ENCODE measurements around the gene ACLY. TPM values are rescaled to one million over a fixed set of nuclear protein-coding genes. Genes with fewer than 3 reads are reported as not detected.

Gene ACLY
- total RNA-seq, 1 donor from 2014 or later, result 143 TPM

GRCh38 chr17:41825175-41825845, 93.4 kb downstream of the ACLY start:
- CTCF ChIA-PET, result no interaction called here
- Mint-ChIP-seq H3K4me3 (no peak overlapping the region), H3K4me1 (no peaks in the 10 kb centered on the region), H3K36me3 (ENCODE audit: low read depth) (peaks cover 42% of the 10 kb centered on the region), H3K9me3 (no peaks in the 10 kb centered on the region), H3K27ac (no peak overlapping the region), H3K27me3 (no peaks in the 10 kb centered on the region)
- POLR2A ChIA-PET, result no interaction called here
- TF ChIP-seq, protein P1, sequence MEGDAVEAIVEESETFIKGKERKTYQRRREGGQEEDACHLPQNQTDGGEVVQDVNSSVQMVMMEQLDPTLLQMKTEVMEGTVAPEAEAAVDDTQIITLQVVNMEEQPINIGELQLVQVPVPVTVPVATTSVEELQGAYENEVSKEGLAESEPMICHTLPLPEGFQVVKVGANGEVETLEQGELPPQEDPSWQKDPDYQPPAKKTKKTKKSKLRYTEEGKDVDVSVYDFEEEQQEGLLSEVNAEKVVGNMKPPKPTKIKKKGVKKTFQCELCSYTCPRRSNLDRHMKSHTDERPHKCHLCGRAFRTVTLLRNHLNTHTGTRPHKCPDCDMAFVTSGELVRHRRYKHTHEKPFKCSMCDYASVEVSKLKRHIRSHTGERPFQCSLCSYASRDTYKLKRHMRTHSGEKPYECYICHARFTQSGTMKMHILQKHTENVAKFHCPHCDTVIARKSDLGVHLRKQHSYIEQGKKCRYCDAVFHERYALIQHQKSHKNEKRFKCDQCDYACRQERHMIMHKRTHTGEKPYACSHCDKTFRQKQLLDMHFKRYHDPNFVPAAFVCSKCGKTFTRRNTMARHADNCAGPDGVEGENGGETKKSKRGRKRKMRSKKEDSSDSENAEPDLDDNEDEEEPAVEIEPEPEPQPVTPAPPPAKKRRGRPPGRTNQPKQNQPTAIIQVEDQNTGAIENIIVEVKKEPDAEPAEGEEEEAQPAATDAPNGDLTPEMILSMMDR (IDR thresholded peaks at IDR 0.05), result no peak
- no peak for DNase-seq
- intact Hi-C loops (cut with micrococcal nuclease), result no loop called here
- no peak for ATAC-seq (ENCODE audit: low read depth)

DNA sequence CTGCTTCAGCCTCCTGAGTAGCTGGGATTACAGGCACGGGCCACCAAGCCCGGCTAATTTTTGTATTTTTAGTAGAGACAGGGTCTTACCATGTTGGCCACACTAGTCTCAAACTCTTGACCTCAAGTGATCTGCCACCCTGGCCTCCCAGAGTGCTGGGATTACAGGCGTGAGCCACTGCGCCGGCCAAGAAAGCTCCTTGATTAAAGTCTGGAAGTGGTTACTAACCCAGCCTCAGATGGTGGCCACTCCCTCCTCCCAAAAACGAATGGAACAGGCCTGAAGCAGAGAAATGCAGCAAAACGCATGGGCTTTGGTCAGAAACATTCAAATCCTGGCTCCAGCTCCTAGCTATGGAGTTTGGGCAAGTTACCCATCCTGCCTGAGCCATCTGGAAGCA, 94.7 kb downstream of the ACLY start:
- Mint-ChIP-seq H3K9me3 (no peaks in the 10 kb centered on the region), H3K4me3 (no peak overlapping the region), H3K36me3 (ENCODE audit: low read depth) (peaks cover 31% of the 10 kb centered on the region), H3K4me1 (no peaks in the 10 kb centered on the region), H3K27me3 (no peaks in the 10 kb centered on the region), H3K27ac (no peak overlapping the region)
- no peak for DNase-seq
- POLR2A ChIA-PET, result no interaction called here
- CTCF ChIA-PET, result no interaction called here
- TF ChIP-seq, protein P1 (IDR thresholded peaks at IDR 0.05), result no peak
- intact Hi-C loops (cut with micrococcal nuclease), result no loop called here
- no peak for ATAC-seq (ENCODE audit: low read depth)

DNA sequence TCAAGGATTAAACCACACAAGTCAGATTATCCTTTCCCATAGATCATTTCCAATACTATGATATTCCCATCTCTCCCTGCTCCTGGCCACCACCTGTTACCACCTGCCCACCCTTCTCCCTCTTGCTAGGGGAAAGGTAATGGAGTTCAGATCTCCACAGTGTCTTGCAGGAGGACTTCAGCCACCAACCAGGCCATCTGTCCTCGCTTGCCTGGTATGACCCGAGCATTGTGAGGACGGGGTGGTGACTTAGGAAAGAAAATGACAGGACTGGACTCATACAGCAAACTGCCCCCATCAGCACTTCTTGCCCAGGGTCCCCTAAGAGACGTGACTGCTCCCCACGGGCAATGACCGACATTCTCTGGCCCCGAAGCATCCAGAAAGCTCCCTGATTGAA, 95.2 kb downstream of the ACLY start:
- DNase-seq (no peak), ATAC-seq (ENCODE audit: low read depth) (no peak)
- Mint-ChIP-seq H3K4me3 (no peak overlapping the region), H3K9me3 (no peaks in the 10 kb centered on the region), H3K27ac (no peak overlapping the region), H3K4me1 (no peaks in the 10 kb centered on the region), H3K27me3 (no peaks in the 10 kb centered on the region), H3K36me3 (ENCODE audit: low read depth) (peaks cover 27% of the 10 kb centered on the region)
- ChIA-PET CTCF (no interaction called here), POLR2A (no interaction called here)
- intact Hi-C loops (cut with micrococcal nuclease), result no loop called here
- TF ChIP-seq, protein P1 (IDR thresholded peaks at IDR 0.05), result no peak

- no peak overlapping the region for H3K27ac Mint-ChIP-seq
- H3K27me3 Mint-ChIP-seq, result no peaks in the 10 kb centered on the region
- ATAC-seq (ENCODE audit: low read depth) (no peak), DNase-seq (no peak)
- H3K36me3 Mint-ChIP-seq (ENCODE audit: low read depth), result peaks cover 24% of the 10 kb centered on the region
- TF ChIP-seq, protein P1 (IDR thresholded peaks at IDR 0.05), result no peak
- POLR2A ChIA-PET, result interaction anchor here (1.0 kb wide), 1 partner anchor 42 kb away, joined by 4 read pairs; the partner anchor contains the start of gene KLHL11
- H3K4me3 Mint-ChIP-seq, result no peak overlapping the region
- no peaks in the 10 kb centered on the region for H3K4me1 Mint-ChIP-seq
- no peaks in the 10 kb centered on the region for H3K9me3 Mint-ChIP-seq
- CTCF ChIA-PET, result no interaction called here
- intact Hi-C loops (cut with micrococcal nuclease), result no loop called here
Observed at GRCh38 chr17:41823141-41823524, 95.6 kb downstream of the ACLY start.

DNA sequence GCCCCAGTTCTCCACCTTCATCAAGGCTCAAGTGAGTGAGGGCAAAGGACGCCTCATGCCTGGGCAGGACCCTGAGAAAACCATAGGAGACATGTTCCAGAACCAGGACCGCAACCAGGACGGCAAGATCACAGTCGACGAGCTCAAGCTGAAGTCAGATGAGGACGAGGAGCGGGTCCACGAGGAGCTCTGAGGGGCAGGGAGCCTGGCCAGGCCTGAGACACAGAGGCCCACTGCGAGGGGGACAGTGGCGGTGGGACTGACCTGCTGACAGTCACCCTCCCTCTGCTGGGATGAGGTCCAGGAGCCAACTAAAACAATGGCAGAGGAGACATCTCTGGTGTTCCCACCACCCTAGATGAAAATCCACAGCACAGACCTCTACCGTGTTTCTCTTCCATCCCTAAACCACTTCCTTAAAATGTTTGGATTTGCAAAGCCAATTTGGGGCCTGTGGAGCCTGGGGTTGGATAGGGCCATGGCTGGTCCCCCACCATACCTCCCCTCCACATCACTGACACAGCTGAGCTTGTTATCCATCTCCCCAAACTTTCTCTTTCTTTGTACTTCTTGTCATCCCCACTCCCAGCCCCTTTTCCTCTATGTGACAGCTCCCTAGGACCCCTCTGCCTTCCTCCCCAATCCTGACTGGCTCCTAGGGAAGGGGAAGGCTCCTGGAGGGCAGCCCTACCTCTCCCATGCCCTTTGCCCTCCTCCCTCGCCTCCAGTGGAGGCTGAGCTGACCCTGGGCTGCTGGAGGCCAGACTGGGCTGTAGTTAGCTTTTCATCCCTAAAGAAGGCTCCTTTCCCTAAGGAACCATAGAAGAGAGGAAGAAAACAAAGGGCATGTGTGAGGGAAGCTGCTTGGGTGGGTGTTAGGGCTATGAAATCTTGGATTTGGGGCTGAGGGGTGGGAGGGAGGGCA, 96.3 kb downstream of the ACLY start:
- Mint-ChIP-seq H3K4me1 (no peaks in the 10 kb centered on the region), H3K4me3 (no peak overlapping the region), H3K27me3 (no peaks in the 10 kb centered on the region), H3K9me3 (no peaks in the 10 kb centered on the region), H3K27ac (no peak overlapping the region), H3K36me3 (ENCODE audit: low read depth) (peaks cover 19% of the 10 kb centered on the region)
- ATAC-seq (ENCODE audit: low read depth) (no peak), DNase-seq (no peak)
- ChIA-PET POLR2A (interaction anchor here (1.0 kb wide), 1 partner anchor 43 kb away, joined by 4 read pairs; the partner anchor contains the start of gene KLHL11), CTCF (no interaction called here)
- TF ChIP-seq, protein P1 (IDR thresholded peaks at IDR 0.05), result no peak
- intact Hi-C loops (cut with micrococcal nuclease), result no loop called here
